DND-41 (cell line): Measurements from ENCODE around the gene CYP27C1.

Experiments
- CTCF ChIP-seq: IDR thresholded peaks from 2 replicates; pipeline ENCODE4 v1.5.1; 2012; ENCODE audit warnings: borderline replicate concordance, low read length, moderate library complexity, mild to moderate bottlenecking; ENCODE audit not compliant: poor library complexity, severe bottlenecking; ENCODE audit errors: extremely low read depth
- EZH2 ChIP-seq: IDR thresholded peaks from 3 replicates; pipeline ENCODE4 v1.6.1; 2012; ENCODE audit warnings: borderline replicate concordance, low read depth, mild to moderate bottlenecking, moderate library complexity, low read length, inconsistent platforms; ENCODE audit not compliant: severe bottlenecking

GRCh38 chr2:127219171-127220070 lies 678 bp downstream of the CYP27C1 start:
- no peak for TF ChIP-seq CTCF
- TF ChIP-seq EZH2: no peak
